GM21529 (cell line): Measurements from ENCODE around the gene SLC6A6.

Experiments used
- ATAC-seq: cut with Tn5 transposase; IDR thresholded peaks from one replicate; pipeline ENCODE4 v1.9.1; 2021; ENCODE audit not compliant: unreplicated experiment

SLC6A6 gene

GRCh38 chr3:14451844-14452739, 49.7 kb downstream of the SLC6A6 start:
- ATAC-seq, result no peak

DNA sequence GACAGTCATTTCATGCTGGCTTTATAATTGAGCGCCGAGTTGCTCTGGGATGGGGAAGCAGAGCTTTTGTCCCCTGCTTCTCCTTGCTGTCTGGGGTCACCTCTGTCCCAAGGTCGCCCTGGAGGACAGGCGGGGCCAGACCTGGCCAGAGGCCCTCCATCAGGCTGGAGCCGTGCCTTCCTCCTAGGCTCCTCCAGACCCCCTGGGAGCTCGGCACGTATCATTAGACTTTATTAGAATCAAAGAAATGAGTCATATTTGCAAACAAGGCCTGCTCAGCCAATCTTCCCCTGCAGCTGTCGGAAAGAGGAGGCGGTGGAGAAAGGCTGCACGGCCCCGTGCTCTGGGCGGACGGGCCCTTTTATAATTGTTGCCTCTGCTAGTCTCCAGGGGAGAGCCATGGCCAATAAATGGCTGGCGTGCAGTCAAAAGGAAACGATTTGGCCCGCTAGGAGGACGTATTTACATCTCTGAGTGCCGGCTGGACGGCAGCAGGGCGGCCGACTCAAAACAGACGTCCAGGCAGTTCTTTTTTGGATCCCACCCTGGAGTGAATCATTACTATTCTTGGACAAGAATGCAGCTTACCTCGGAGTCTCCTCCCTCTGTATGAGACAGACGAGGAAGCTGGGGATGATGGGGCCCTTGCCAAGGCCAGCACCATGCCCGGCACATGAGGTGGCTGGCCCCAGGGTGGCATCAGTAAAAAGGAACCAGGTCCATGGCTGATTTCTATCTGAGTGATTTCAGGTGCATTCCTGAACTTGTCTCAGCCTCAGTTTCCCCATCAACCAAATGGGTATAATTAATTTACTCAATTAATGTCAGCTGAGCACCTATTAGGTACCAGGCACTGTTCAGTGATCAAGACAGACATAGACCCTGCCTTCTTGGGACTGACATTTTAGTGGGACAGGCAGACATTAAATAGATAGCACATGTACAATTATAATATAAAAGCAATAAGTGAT, 50.6 kb downstream of the SLC6A6 start:
- no peak for ATAC-seq

DNA sequence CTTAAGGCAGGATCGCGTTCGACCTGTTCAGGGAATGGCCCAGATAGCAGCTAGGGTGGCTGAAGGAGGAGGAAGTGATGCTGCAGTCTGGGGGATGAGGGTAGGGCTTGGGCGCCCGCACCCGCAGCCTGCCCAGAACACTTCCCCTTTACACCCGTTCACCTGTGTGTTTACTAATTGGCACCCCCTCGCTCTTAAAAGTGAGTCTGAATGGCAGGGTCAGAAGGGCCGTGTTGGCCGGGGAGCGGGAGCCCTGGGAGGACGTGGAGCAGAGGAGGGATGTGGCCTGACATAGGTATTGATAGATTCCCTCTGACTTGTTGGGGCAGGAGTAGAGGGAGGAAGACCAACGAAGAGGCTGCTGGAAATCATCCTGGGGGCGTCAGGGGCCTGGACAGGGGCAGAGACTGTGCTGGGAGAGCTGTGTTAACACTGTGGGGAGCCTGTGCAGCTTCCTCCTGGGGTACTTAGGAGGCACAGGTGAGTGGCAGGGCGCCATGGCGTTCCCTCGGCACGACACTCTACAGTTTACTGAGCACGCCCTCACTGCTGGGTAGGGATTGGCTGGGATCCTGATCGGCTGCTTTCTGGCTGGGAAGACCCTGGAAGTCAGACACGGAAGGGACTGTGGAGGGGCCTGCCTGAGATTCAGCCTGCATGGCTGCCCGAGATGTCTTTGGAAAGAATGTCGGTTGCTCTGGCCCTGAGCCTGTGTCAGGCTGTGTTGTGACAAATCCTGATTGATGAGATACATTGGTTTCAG, 51.7 kb downstream of the SLC6A6 start:
- ATAC-seq, result no peak

DNA sequence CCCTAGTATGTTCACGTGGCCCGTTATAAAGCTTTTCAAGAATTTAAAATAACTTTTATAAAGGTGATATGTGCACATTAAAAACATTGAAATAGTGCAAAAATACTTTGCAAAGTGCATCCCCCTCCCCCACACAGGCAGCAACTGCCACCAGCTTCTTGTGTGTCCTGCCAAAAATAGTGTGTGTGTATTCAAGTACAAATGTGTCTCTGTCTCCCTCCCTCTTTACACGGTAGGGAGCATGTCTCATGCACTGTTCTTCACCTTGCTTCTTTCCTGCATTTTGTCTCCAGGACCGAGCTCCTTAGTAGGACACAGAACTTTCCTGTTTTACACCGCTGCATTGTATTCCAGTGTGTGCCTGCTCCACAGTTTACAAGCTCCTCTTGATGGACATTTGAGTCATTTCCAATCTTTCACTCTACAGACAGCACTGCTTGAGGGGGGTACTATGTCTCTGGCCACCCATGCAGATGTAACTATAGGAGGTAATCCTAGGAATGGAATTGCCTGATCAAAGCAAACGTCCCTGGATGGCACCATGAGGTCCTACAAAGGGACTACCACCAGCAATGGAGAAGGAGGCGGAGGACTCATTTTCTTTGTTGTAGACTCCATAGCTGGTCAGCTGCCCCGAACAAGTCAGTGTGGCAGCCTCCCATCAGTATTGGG, 52.4 kb downstream of the SLC6A6 start:
- ATAC-seq, result no peak

DNA sequence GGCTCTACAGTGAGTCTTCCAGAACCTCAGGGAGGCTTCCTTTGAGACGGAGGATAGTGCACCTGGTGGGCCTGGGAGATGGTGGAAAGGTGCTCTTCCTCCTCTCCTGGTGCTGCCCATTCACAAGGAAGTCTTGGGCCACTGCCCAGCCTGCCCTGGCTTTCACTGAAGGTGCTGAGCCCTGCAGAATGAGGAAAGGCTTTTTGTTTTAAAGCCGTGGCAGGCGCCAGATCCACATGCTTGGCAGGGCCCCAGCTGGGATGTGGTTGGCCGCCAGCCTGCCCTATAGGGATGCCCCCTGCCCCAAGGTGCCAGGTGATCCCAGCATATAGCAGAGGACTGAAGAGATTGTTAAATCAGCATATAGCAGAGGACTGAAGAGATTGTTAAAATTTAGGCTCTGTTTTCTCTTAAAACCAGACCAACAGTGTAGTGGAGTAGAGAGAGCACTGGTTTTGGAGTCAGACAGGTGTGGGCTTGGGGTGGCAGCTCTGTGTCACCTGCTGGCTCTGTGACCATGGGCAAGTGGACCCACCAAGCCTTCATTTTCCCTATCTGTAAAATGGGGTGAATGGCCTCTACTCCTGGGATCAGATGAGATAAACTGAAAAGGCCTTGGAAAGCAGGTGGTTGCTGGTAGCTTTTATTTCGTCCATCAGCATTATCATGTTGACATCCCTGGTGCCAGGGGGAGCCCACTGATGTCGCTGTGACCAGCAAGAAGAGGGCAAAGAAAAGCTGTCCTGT, 53.3 kb downstream of the SLC6A6 start:
- no peak for ATAC-seq

DNA sequence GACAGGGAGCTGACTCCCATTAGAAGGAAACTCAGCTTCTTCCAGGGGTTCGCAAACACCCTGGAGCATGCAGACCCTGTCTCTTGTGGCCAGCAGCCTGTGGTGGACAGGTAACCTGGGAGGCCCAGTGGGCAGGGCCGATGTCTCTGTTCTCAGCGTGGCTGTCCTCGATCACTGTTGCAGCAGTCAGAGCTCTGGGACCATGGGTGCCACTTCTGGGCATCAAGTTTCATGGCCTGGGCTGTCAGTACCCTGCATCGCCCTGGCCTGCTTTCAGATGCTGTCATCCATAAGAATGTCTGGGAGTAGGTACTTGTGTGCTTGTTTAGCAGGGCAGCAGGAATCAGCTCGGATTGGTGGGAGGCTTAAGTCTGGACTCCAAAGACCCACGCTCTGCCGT, 54.4 kb downstream of the SLC6A6 start:
- no peak for ATAC-seq

- ATAC-seq, result no peak
These were observed 55.1 kb downstream of the SLC6A6 start for GRCh38 chr3:14457481-14457880.

DNA sequence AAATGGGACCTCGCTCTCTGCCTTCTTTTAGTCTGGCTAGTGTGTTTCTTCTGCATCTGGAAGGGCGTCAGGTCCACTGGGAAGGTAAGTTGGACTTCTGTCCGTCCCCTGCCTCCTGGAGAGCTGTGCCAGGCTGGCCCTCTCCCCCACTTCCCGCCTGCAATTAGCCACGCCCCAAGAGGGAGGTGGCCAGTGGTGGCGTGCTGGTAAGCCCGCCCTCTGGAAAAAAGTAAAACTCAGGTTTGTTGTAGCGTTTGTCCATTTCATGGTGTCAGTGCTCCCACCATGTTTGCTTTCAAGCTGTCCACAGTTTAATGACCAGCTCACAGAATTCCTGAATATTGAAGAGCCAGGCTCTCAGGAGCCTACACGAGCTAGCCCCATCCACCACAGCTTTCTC, 55.6 kb downstream of the SLC6A6 start:
- ATAC-seq, result no peak

DNA sequence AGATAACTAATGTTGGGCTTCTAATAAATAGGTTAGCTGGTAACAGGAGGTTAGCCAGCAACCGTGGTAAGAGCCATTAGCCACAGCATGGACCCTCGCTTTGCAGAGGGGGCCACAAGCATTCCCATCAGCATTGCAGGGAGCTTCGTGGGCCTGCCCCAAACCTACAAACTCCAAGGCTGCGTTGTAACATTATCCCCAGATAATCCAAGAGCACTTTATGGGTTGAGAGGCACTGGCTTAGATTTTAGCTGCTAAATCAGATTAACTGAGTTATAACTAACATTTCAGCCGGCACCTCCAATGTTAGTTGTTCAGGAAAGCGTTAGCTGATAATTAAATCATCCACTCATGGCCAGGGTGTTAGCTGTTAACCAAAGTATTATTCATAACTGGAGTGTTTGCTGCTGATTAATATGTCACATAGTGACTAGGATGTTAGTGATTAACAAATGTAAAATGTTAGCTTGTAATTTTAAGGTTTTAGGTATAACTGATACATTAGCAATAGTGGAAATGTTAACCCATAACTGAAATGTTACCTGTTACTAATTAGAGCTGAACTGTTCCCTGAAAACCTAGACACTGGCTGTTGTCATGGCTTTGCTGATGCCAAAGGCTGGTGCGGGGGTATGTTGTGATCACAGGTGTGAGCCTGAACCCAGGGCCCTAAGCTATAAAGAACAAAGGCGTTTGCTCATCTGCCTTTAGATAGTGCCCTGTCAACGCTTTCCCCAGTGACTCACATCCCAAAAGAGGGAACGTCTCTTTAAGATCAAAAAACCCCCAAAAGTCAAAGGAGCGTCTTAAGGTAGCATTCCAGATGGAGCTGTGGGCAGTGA, 56.2 kb downstream of the SLC6A6 start:
- no peak for ATAC-seq

DNA sequence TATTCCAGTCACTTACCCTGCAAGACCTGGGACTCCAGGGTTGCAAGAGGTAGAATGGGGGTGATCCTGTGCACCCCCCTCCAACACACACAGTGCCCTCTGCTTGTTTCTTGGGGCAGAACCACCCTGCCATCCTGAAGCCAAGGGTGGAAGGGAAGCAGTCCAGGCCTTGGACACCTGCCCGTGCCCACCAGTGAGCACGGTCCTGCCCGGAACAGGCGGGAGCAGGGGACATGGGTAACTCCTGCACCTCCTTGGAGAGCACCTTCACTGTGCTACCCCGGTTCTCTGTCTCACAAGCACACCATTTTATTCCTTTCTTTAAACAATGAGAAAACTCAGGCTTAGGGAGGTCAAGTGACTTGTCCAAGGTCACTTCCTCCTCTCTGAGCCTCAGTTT, 57.0 kb downstream of the SLC6A6 start:
- ATAC-seq, result no peak

DNA sequence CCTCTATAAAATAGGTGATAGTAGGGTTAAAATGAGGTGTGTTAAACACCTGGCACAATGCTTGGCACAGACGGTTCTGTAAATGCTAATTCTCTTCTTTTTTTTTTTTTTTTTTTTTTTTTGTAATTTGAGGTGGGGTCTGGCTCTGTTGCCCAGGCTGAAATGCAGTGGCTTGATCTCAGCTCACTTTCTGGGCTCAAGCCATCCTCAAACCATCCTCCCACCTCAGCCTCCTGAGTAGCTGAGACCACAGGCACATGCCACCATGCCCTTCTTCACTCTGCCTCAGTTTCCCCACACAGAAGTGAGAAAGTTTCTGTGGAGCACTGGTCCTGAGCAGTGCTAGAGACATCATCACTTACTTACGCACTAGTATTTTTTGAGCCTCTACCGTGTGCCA, 57.4 kb downstream of the SLC6A6 start:
- ATAC-seq, result no peak

GRCh38 chr3:14460342-14461005, 58.1 kb downstream of the SLC6A6 start:
- ATAC-seq, result no peak

- peak; percentile 5 for ATAC-seq
These were observed 58.8 kb downstream of the SLC6A6 start for GRCh38 chr3:14461006-14461747.

GRCh38 chr3:14461748-14462324, 59.4 kb downstream of the SLC6A6 start:
- ATAC-seq, result peak; percentile 63

- ATAC-seq, result no peak
These were observed 60.3 kb downstream of the SLC6A6 start for GRCh38 chr3:14462738-14463137.

DNA sequence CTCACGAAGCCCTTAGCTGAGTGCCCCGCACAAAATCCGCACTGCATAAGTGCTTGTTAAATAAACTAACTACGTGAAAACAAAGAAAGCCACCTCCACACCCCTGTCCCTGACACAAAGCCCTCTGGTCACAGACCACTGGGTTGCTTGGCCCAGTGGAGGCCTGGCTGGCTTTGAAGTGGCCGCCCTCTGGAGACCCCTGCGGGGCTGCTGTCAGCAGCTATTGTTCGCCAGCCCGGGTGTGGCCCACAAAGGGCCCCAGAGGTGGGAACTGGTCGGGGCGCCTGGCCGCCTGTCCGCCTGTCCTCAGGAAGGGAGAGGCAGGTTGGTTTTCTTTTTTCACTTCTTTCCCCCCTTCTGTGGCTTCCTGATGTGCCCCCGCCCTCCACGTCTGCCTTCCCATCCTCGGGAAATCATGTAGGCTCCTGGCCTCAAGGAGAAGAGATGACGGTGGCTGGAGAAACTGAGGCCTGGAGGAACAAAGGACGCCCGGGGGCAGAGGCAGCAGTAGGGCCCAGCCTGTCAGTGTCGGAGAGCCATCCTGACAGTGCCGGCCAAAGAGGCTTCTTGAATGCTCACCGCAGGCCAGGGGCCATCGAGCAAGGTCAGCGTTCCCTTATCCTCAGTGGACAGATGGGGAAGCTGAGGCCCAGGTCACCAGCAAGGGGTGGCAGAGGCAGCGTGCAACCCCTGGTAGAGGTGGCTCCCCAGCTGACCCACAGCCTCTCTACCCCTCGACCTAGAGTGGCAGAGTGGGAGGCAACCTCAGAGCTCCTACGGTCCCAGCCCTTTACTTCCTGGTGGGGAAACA, 61.1 kb downstream of the SLC6A6 start:
- no peak for ATAC-seq

GRCh38 chr3:14464141-14464465, 61.7 kb downstream of the SLC6A6 start:
- ATAC-seq, result no peak
